GM18868 (cell line): ENCODE results near the gene PPP1R9B.

Source experiments
- ATAC-seq: cut with Tn5 transposase; IDR thresholded peaks from one replicate; pipeline ENCODE4 v1.9.1; 2021; ENCODE audit warnings: mild to moderate bottlenecking, moderate library complexity; ENCODE audit not compliant: unreplicated experiment

The PPP1R9B gene

GRCh38 chr17:50175035-50175807 lies 24.7 kb upstream of the PPP1R9B start:
- no peak for ATAC-seq

GRCh38 chr17:50174444-50174843 lies 24.0 kb upstream of the PPP1R9B start:
- no peak for ATAC-seq

DNA sequence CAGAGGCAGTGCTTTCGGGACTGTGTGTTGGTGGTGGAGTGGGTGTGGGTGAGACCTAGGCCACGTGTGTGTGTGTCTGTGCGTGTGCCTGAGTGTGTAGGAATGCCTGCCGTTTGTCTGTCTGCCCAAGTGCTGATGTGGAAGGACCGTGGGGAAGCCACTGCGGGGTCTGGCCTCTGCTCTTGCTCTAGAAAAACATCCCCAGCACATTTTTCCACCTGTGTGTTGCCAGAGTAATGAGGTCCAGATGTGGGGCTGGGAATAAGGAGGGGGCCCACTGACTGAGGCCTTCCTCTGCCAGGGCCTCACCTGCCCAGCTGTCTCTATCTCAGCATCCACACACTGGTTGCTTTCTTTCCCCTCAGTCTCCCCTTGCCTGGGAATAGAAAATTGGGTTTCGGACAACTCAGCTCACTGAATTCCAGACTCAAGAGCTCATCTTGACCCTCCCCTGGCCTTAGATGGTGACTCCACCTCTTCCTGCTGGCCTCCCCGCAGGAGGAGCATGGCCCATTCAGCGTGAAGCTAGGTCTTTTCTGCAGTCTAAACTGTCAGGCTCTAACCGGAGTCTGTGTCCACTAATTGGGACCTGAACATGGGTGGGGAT lies 23.0 kb upstream of the PPP1R9B start:
- ATAC-seq = no peak

GRCh38 chr17:50172936-50173334 lies 22.5 kb upstream of the PPP1R9B start:
- ATAC-seq = no peak

- ATAC-seq = no peak
Measured at GRCh38 chr17:50172130-50172529, 21.7 kb upstream of the PPP1R9B start.

- no peak for ATAC-seq
Measured at GRCh38 chr17:50171371-50172071, 21.0 kb upstream of the PPP1R9B start.

GRCh38 chr17:50170662-50171370 lies 20.3 kb upstream of the PPP1R9B start:
- ATAC-seq = peak; percentile 83

GRCh38 chr17:50169881-50170459 lies 19.5 kb upstream of the PPP1R9B start:
- ATAC-seq = no peak

DNA sequence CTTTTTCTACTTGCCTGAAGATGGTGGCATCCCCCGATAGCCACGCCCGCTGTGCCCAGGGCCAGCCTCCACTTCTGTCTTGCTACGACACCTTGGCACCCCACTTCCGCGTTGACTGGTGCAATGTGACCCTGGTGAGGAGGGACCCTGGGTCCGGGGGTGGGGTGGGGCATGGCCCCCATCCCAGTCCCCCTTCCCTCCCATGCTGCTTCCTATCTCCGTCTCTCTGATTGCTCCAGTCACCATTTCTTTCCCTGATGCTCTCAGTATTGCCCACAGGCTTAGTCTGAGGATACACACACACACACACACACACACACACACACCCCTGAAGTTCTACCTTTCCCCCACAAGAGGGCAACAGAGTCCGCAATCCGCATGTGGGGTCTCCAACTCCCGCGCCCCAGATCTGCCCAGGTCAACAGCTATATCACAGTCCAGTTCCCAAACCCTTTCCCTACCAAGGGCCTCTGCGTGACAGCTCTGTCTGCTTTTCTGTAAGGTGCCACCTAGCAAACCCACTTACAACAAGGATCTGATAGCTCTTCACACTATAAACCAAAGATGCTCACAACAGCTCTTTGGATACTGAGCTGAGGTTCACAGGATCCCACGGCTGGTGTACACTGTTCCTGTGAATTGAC lies 18.8 kb upstream of the PPP1R9B start:
- no peak for ATAC-seq

GRCh38 chr17:50168319-50168718 lies 17.8 kb upstream of the PPP1R9B start:
- ATAC-seq = no peak

GRCh38 chr17:50167371-50167770 lies 16.9 kb upstream of the PPP1R9B start:
- no peak for ATAC-seq

DNA sequence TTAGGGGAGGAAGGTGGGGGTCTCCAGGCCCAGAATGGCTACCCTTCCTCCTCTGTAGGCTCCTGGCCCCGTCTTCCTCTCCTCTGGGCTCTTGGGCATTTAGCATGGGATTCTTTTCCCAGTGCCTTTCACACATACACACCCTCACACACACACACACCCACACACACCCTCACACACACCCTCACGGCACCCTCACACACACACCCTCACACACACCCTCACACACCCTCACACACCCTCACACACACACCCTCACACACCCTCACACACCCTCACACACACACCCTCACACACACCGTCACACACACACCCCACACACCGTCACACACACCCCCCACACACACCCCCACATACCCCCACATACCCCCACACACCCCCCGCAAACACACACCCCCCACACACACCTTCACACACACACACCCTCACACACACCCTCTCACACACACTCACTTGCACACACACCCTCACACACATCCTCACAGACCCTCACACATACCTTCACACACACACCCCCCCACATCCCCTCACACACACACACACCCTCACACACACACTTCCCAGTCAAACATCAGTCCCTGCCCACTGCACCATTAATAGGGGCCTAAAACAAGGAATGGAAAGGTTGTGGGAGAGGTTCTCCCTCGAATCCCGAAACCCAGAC lies 16.2 kb upstream of the PPP1R9B start:
- no peak for ATAC-seq

DNA sequence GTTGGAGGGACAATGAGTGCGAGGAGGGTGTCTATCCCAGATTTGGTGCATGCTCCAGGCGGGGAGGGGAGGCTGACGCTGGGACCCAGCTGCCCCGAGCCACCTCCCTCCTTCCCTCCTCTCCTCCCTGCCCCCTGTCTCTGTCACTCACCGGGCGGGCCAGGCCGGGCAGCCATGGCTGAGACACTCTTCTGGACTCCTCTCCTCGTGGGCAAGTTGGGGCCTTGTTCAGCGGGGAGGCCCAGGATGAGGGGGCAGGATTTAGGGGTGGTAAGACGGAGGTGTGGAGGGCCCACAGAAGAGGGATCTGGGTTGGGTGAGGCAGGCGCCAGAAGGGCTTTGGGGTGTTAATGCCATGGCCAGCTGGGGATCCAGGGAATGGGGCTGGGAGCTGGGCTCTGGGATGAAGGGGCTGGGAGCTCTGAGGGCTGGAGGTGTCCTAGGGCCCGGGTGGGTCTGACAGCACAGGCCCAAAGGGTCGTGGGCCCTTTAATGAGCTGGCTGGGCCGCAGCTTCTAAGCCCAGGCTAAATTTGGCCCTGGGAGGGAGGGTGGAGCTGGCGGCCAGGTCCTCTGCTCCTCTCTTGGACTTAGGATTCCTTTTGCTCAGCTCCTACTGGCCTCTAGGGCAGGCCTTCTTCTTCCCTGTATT lies 15.5 kb upstream of the PPP1R9B start, which contains the start of gene SGCA:
SGCA (plus strand) TSS at position 139 of the 651 bp plus-strand sequence; CDS start at position 175, 36 bp downstream.
- ATAC-seq = no peak

DNA sequence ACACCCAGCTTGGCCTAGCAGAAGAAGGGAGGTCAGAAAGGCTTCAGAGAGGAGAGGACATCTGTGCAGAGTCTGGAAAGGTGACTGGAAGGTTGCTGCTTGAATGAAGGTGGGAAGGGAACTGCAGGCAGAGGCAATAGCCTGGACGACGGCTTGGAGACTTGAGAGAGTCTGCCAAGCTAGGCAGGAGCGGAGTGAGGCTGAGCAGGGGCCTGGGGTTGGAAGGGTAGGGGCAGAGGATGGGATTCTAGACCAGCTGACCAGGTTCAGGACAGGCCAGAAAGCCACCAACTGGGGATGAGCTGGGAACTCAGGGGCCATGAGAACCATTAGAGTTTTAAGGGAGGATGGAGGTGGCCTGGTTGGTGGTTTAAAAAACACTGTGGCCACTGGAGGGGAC lies 15.0 kb upstream of the PPP1R9B start:
- no peak for ATAC-seq

GRCh38 chr17:50165066-50165465 lies 14.6 kb upstream of the PPP1R9B start:
- ATAC-seq = no peak

- no peak for ATAC-seq
Measured at GRCh38 chr17:50164697-50164988, 14.2 kb upstream of the PPP1R9B start.

DNA sequence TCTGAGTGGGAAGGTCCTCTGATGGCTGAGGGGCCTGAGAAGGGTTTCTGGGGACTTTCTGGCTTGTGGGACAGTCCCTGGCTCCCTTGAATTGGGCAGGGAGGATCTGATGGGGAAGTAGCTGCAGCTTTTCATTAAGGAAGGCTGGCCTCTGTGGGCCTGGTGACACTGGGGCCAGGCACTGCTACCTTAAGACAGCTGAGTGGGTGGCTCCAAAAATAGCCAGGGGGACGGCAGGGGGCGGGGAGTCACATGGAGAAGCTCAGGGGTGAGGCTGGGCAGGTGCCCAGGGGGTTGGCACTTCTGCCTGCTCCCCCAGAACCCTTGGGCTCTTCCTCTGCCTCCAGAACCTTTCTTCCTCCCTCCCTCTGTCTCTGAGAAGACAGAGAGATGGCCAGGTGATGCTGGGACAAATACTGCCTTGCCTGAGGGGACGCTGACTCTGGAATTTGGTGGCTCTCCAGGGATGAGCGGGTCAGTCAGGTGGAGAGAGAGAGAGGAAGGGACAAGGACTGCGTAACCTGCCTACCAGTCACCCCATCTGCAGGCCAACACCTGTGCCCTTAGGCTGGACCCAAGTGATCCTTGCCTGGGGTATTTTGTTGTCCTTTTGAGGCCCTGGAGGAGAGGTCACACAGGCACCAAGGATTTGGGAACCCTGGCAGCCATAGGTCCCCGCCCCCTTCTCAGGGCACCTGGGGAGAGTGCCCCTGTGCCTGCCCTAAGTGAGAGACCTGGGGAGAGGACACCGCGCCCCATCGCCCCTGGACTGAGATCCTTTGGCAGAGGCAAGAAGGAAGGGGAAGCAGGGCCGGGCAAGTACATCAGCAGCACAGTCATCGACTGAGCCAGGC lies 13.6 kb upstream of the PPP1R9B start:
- ATAC-seq = peak; percentile 49

DNA sequence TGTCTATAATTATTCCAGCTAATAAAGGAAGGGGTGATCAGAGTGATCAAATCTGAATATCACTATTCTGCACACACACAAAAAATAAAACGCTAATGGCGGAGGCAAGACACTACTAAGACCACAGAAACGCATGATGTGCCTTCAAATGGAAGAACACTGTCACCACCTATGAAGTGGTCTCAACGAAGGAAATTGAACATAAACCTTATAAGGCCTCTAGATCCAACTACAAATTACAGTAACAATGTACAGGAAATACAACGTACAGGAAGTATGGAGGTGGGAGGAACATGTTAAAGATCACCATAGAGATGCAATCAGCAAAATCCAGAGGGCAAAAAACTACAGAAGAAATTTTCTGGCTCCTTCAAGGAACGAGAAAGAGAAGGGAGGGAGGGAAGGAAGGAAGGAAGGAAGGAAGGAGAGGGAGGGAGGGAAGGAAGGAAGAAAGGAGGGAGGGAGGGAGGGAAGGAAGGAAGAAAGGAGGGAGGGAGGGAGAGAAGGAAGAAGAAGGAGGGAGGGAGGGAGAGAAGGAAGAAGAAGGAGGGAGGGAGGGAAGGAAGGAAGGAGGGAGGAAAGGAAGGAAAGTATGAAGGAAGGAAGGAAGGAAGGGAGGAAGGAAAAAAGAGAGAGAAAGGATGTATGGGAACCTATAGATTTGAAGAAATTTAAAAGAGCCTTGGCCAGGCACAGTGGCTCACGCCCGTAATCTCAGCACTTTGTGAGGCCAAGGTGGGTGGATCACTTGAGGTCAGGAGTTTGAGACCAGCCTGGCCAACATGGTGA lies 12.2 kb upstream of the PPP1R9B start:
- ATAC-seq = no peak
